ENCODE data around the gene SPATA1.
"Not testable (repeated sequence)": the region's sequence is repeated elsewhere in the genome, so short reads cannot be mapped to it uniquely, and the experiment has no call there.

SPATA1 gene

GRCh38 chr1:84506002-84506728 is at the start of gene SPATA1, which contains the start of gene GNG5:
Gene SPATA1 (plus strand): TSS chr1:84506386. CDS start chr1:84516360, 9,974 bp downstream.
Gene GNG5 (minus strand): TSS chr1:84506581. CDS start chr1:84506091, 490 bp downstream.
- peak; percentile 97 to 98 for DNase-seq

DNA sequence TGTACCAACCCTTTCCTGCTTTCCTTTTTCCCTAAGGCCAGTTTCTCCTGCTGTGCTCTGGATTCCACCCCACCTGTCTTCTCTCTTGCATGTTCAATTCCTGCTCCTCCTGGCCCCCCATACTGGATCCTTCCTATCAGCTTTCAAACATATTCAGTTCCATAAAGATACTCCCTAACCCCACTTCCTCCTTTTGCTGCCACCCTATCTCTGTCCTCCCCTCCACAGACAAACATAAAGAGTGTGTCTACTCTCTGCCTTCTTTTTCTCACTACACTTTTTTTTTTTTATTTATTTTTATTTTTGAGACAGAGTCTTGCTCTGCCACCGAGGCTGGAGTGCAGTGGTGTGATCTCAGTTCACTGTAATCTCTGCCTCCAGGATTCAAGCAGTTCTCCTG is 44.1 kb upstream of the SPATA1 start:
- DNase-seq, result no peak

- DNase-seq, result no peak
Measured at GRCh38 chr1:84467298-84467697, 38.9 kb upstream of the SPATA1 start.

- DNase-seq, result no peak
Measured at GRCh38 chr1:84476225-84476624, 30.0 kb upstream of the SPATA1 start.

GRCh38 chr1:84478876-84479868 is 27.0 kb upstream of the SPATA1 start, which contains the start of gene RPF1:
Gene RPF1 (plus strand): TSS chr1:84479266. CDS start chr1:84479282, 16 bp downstream.
- DNase-seq, result peak; percentile 67 to 69

DNA sequence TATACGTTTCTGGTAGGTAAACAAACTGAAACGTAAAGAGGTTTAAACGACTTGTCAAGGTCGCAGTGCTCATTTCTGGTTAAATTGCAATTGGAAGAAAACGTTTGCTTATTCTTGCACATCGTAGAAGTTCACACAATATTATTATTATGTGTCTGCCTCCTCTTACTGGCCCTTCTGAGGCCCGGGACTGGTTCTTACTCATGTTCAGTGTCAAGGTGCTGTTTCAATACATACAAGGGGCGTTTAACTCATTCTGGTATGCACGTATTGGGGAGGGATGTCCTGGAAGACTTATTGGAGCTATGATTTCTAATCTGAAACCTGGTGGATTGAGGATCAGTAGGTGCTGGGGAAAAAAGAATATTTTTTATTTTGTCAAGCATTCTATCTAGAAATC is 26.2 kb upstream of the SPATA1 start:
- no peak for DNase-seq

- DNase-seq, result no peak
Measured at GRCh38 chr1:84480650-84481049, 25.5 kb upstream of the SPATA1 start.

DNA sequence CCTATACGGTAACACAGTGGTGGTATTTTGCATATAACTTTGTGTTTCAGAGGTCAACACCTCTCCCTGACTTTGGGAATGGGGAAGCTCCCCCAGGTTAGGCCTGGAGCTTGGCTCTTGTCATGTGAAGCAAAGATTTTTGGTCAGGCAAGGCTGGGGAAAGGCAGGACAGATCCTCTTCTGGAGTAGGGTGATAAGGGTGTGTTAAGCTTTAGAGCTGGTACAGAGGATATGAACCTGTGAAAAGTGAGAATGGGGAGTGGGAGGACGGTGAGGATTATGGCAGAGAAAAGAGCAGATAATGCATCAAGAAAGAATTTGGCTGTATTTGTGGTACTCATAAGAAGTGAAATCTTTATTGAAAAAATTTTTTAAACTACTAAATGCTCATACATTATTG is 24.9 kb upstream of the SPATA1 start:
- DNase-seq, result no peak

DNA sequence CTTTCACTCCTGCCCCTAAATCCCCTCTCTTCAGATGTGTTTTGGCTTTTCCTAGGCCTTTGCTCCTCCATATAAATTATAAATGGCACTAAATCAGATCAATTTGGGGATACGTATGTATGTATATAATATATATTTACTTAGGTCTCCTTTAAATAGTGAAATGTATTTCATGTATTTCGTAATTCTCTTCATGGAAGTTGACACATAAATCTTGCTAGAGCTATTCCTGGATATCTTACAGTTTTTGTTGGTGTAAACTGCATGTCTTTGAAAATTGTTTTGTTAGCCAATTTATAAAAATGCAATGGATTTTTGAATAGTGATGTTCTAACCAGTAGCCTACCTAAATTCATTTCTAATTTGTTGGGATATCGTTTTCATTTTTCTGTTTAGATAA is 18.1 kb upstream of the SPATA1 start:
- DNase-seq, result no peak

- DNase-seq, result no peak
Measured at GRCh38 chr1:84489766-84490165, 16.4 kb upstream of the SPATA1 start.

DNA sequence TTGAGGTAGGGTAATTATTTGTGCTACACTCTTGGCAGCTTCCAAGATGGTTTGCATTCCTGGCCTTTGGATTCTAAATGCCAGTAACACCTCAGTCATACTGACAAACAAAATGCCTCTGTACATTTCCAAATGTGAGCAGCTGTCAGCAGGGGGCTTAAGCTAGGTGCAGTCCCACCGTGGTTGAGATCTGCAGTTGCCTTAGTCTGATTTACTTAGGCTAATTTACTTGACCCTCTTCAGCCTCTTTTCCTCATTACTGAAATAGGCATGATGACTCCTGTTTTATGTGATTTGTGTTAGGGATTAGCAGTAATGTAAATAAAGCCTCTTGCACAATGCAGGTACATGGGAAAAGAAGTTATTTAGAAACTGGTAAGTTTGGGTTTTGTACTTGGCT is 13.5 kb upstream of the SPATA1 start:
- DNase-seq, result no peak

DNA sequence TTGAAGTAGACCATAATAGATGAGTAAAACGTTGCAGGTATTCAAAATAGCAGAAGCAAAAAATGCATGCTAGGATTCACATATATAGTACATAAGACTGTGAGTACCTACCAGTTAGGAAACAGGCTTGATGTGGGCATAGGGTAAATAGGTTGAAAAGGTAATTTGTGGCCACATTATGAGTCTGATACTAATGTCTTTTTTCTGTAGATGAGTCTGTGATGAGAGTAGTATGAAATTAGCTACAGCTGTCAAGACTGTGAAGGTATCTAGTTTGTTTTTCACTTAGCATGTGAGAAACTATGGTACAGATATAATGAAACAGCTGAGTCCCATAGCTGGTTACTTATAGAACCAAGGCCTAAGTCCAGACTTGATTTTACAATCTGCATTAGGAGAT is 12.4 kb upstream of the SPATA1 start:
- no peak for DNase-seq

- DNase-seq, result no peak
Measured at GRCh38 chr1:84496498-84496897, 9.7 kb upstream of the SPATA1 start.

GRCh38 chr1:84497631-84498275 is 8.4 kb upstream of the SPATA1 start:
- DNase-seq, result no peak

GRCh38 chr1:84502927-84503326 is 3.3 kb upstream of the SPATA1 start:
- DNase-seq, result no peak

GRCh38 chr1:84504580-84505492 is 1.4 kb upstream of the SPATA1 start:
- peak; percentile 50 for DNase-seq

DNA sequence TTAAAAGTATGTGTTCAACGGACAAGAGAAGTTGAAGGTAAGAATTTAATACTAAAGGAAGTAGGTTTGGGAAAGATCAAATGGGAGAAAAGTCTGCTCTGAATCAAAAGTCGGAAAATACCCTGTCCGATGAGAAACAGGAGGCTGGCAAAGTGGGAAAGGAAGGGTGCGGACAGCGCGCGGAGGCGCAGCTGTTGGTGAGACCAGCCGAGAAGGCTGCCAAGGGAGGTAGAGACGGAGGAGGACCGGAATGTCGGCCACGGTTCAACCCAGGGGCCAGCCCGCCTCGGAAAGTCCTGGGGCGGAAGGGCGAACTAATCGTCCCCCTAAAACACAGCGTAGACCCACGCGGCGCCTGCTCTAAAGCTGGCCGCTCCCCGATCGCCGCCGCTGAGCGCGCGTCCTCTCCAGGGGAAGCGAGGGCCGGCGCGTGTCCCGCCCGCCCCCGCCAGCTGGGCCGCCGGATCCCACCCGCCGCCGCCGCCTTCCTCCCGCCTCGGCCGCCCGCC is 639 bp upstream of the SPATA1 start:
- DNase-seq, result peak; percentile 79 to 82

GRCh38 chr1:84506729-84507453 is 705 bp downstream of the SPATA1 start:
- DNase-seq, result peak in 1 of 2 donors; percentile 12

DNA sequence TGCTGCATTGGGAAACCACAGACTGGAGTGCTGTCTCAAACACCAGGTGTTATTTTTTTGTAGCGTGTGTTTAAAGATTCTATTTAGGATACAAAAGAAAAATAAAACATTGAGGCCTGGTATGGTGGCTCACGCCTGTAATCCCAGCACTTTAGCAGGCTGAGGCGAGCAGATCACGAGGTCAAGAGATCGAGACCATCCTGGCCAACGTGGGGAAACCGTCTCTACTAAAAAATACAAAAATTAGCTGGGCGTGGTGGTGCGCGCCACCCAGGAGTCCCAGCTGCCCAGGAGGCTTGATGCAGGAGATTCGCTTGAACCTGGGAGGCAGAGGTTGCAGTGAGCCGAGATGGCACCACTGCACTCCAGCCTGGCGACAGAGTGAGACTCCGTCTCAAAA is 1.7 kb downstream of the SPATA1 start:
- DNase-seq, result not testable (repeated sequence)

GRCh38 chr1:84508510-84508909 is 2.3 kb downstream of the SPATA1 start:
- no peak for DNase-seq

DNA sequence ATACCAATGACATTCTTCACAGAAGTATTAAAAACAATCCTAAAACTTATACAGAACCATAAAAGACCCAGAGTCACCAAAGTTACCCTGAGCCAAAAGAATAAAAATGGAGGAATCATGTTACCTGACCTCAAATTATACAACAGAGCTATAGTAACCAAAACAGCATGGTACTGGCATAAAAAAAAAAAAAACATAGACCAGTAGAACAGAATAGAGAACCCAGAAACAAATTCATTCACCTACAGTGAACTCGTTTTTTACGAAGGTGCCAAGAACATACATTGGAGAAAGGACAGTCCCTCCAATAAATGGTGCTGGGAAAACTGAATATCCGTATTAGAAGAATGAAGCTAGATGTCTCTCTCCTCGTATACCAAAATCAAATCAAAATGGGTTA is 2.8 kb downstream of the SPATA1 start:
- DNase-seq, result no peak

All from inflammatory macrophage treated with lipopolysaccharide for 1 hour (primary cell).